Effector memory CD4-positive, alpha-beta T cell (primary cell): ENCODE measurements around the gene KHDC3L.
A peak's percentile ranks its signal among the peaks of the same experiment; 100 is the strongest.

Source experiments
- DNase-seq, 3 donors: peaks; one replicate each; pipeline ENCODE4 v3.0.0-alpha.2; 2020
- H3K27ac ChIP-seq: 2 replicates; pipeline ENCODE4 v1.7.0; 2013; ENCODE audit warnings: mild to moderate bottlenecking, low read length, moderate library complexity; ENCODE audit not compliant: insufficient read depth, poor library complexity, severe bottlenecking
- H3K27me3 ChIP-seq: replicated peaks from 2 replicates; pipeline ENCODE4 v1.7.0; 2013; ENCODE audit warnings: mild to moderate bottlenecking, low read length; ENCODE audit not compliant: insufficient read depth, control insufficient read depth, poor library complexity, severe bottlenecking
- H3K36me3 ChIP-seq: 2 replicates; pipeline ENCODE4 v1.7.0; 2013; ENCODE audit warnings: mild to moderate bottlenecking, low read length, moderate library complexity; ENCODE audit not compliant: control insufficient read depth, insufficient read depth
- H3K4me1 ChIP-seq: 2 replicates; pipeline ENCODE4 v1.7.0; 2013; ENCODE audit warnings: low read length, mild to moderate bottlenecking; ENCODE audit not compliant: control insufficient read depth, insufficient read depth, poor library complexity, severe bottlenecking
- H3K4me3 ChIP-seq: 2 replicates; pipeline ENCODE4 v1.7.0; 2013; ENCODE audit warnings: low read length, low read depth, mild to moderate bottlenecking; ENCODE audit not compliant: insufficient read depth, poor library complexity, severe bottlenecking
- H3K9me3 ChIP-seq: 2 replicates; pipeline ENCODE4 v1.7.0; 2013; ENCODE audit warnings: mild to moderate bottlenecking, low read length, moderate library complexity; ENCODE audit not compliant: control insufficient read depth
- total RNA-seq, 3 donors: gene quantifications; one replicate each; lab custom pipeline; 2026; lab: John Stamatoyannopoulos, UW

KHDC3L gene, protein sequence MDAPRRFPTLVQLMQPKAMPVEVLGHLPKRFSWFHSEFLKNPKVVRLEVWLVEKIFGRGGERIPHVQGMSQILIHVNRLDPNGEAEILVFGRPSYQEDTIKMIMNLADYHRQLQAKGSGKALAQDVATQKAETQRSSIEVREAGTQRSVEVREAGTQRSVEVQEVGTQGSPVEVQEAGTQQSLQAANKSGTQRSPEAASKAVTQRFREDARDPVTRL
- 0 reads per million in 3 donors for total RNA-seq

DNA sequence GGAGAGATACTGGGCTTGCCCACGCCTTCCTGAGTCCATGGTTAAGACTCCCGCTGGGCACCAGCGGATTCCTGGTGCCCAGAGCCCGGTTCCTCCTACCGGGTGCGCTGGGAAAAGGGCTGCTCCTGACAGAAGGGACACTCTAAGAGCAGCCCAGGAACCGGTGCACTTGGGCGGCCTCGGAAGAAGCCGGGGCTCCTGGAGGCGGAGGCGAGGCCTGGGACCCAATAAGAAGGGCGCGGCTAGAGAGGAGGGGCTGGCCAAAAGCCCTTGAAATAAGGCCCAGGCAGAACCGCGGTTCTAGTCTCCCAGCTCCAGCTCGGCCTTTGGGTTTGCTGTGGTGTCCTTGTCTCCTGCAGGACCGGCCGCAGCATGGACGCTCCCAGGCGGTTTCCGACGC lies at the start of gene KHDC3L:
TSS of gene KHDC3L (plus strand) at position 301 of the 400 bp plus-strand sequence. CDS start at position 373, 72 bp downstream.
- Histone ChIP-seq H3K27ac (no peak within 1 kb of the TSS), H3K36me3 (no peaks in the 10 kb centered on the region), H3K4me3 (no peak within 1 kb of the TSS), H3K27me3 (no peaks in the 10 kb centered on the region), H3K9me3 (no peaks in the 10 kb centered on the region), H3K4me1 (no peaks in the 10 kb centered on the region)
- no peak for DNase-seq

DNA sequence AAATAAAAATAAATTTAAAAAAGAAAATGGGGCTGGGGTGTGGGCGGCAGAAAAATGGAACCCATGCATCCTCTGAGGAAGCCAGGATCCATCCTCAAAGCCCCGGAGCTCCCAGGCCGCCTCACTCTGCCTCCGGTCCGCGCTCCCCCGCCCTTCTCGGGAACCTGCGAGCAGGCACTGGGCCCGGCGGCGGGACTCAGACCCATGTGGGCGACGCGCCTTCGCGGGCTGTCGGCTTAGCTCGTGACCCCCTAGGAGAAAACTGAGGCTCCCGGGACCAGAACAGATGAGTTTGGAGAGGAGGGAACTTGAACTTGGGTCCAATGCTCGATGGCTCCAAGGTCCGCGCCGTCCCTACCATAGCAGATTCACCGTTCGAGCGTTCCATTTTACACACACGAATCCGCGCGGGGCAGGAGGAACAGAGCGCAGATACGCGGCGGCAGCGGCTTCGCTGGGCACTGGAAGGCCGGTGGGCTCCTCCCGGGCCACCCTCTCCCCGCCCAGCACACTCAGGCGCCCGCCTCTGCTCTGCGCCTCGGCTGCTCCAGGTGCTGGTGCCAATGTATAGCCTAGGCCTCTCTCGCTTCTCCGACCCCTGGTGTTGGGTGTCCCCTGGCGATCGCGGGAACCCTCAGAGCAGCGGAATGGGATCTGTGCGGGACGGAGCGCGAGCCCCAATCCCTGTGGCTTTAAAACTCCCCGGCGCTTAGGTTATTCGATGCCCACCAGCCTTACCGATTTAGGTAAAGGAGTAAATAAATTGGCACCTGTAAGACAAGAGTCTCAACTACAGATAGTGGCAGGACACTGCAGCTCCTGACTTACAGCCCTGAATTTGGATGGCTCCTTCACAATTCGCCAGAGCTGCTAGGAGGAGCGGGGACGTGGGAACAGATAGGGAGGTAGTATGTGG lies 47.6 kb upstream of the KHDC3L start:
- H3K9me3 ChIP-seq = no peaks in the 10 kb centered on the region
- peaks cover 3% of the 10 kb centered on the region for H3K4me1 ChIP-seq
- peaks cover 9% of the 10 kb centered on the region for H3K27me3 ChIP-seq
- no peaks in the 10 kb centered on the region for H3K36me3 ChIP-seq
- H3K4me3 ChIP-seq = peak overlapping the region; percentile 25
- DNase-seq = no peak
- no peak overlapping the region for H3K27ac ChIP-seq

DNA sequence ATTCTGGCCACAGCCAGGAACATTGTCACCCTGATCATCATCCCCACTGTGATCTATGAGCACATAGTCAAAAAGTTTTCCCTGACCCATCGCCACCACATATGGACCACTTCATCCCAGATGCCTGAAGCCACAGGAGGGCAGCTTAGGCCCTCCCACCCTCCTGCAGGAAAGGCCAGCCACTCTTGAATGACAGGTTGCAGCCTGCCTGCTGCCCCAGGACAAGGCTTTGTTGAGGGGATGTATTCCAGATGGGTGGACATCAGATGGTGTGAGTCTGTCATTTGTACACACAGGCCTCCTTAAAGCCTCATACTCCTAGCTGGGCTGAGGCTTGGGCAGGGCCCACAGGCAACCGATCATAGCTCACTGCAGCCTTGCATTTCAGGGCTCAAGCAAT lies 39.1 kb upstream of the KHDC3L start:
- no peaks in the 10 kb centered on the region for H3K36me3 ChIP-seq
- H3K27me3 ChIP-seq = no peaks in the 10 kb centered on the region
- no peak for DNase-seq
- H3K27ac ChIP-seq = no peak overlapping the region
- no peak overlapping the region for H3K4me3 ChIP-seq
- H3K9me3 ChIP-seq = no peaks in the 10 kb centered on the region
- no peaks in the 10 kb centered on the region for H3K4me1 ChIP-seq

DNA sequence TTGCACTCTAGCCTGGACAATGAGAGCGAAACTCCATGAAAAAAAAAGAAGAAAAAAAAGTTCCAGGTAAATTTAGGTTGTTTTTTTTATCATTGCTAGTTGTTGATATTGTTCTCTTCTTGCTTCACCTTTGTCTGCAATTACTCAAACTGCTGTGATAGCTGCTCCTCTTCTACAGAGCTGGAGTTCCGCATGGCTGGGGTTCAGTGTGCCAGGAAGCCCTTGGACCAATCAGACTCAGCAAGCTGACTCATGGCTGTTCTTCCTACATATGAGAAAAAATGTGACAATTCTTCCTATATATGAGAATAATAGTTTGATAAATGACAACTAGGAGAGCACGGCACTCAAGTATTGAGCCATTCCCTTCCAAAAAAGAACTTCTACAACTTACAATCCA lies 36.8 kb upstream of the KHDC3L start:
- Histone ChIP-seq H3K27ac (no peak overlapping the region), H3K27me3 (no peaks in the 10 kb centered on the region), H3K9me3 (no peaks in the 10 kb centered on the region), H3K4me3 (no peak overlapping the region), H3K4me1 (no peaks in the 10 kb centered on the region), H3K36me3 (no peaks in the 10 kb centered on the region)
- DNase-seq = no peak

DNA sequence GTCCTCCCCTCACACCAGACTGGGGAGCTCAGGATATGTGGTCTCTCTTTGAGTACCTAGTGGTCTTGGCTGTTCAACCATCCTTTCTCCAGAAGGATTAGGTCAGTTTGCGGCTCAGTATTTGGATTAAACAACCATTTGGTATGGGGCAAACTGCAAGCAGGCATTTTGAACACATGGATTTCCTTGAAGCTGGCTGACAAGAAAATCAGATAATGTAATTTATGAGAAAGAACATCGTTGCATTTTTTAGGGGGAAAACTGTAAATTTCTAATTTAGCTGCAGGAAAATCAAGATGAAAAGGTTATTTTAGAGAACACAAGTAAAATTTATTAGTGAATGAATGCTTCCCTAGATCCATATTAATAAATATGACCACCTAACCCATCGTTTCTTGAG lies 33.7 kb upstream of the KHDC3L start:
- no peak overlapping the region for H3K27ac ChIP-seq
- no peaks in the 10 kb centered on the region for H3K36me3 ChIP-seq
- no peak for DNase-seq
- H3K9me3 ChIP-seq = no peaks in the 10 kb centered on the region
- no peaks in the 10 kb centered on the region for H3K4me1 ChIP-seq
- no peaks in the 10 kb centered on the region for H3K27me3 ChIP-seq
- no peak overlapping the region for H3K4me3 ChIP-seq

DNA sequence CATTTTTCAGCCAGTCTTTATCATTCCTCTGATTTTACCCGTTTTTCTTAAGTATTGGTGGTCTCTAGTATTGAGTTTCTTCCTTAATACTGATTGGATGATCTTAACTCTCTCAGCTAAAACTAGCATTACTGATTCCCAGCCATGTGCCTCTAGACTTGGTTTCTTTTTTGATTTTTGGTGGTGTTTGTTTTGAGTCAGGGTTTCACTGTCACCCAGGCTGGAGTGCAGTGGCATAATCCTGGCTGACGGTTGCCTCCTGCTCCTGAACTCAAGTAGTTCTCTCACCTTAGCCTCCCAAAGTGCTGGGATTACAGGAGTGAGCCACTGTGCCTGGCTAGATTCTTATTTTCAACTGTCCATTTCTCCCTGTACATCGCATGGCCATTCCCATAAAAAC lies 33.3 kb upstream of the KHDC3L start:
- no peak overlapping the region for H3K27ac ChIP-seq
- DNase-seq = no peak
- H3K4me1 ChIP-seq = no peaks in the 10 kb centered on the region
- no peaks in the 10 kb centered on the region for H3K9me3 ChIP-seq
- H3K36me3 ChIP-seq = no peaks in the 10 kb centered on the region
- no peaks in the 10 kb centered on the region for H3K27me3 ChIP-seq
- no peak overlapping the region for H3K4me3 ChIP-seq

DNA sequence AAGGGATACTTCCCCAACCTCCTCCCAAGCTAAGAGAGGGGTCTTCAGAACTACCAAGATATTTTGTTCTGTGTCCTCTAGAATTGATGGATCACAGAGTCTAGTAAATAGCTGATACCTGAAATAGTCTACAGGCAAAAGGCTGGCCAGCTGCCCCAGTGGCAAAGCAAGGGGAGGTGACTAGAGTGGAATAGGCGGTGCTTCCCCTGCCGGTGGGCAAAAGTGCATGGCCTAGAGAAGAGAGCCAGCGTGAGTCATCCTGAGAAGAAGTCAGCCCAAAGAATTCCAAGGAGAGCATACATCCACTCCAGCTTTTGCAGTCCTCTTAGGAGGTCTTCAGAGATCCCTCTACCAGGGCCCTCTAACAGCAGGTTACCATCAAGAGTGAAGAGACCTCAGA lies 23.1 kb upstream of the KHDC3L start:
- no peaks in the 10 kb centered on the region for H3K27me3 ChIP-seq
- no peak for DNase-seq

DNA sequence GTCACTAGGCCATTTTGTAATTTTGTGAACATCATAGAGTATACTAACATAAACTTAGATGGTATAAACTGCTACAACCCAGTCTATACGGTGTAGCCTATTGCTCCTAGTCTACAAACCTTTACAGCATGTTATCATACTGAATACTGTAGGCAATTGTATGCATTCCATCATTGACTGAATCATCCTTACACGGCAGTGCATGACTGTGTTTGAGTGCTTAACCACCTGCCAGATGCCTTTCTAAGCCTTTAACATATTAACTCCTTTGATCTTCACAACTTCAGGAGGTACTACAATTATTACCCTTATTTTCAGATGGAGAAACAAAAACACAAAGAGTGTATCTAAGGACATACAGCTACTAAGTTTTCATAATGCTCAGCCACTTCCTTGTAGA lies 22.4 kb upstream of the KHDC3L start:
- Histone ChIP-seq H3K4me1 (no peaks in the 10 kb centered on the region), H3K27ac (no peak overlapping the region), H3K9me3 (no peaks in the 10 kb centered on the region), H3K27me3 (no peaks in the 10 kb centered on the region), H3K36me3 (no peaks in the 10 kb centered on the region), H3K4me3 (no peak overlapping the region)
- DNase-seq = no peak

More for the DNA sequence above, 23.1 kb upstream of the KHDC3L start:
- Histone ChIP-seq H3K9me3 (no peaks in the 10 kb centered on the region), H3K27ac (no peak overlapping the region), H3K4me3 (no peak overlapping the region), H3K36me3 (no peaks in the 10 kb centered on the region), H3K4me1 (no peaks in the 10 kb centered on the region)

DNA sequence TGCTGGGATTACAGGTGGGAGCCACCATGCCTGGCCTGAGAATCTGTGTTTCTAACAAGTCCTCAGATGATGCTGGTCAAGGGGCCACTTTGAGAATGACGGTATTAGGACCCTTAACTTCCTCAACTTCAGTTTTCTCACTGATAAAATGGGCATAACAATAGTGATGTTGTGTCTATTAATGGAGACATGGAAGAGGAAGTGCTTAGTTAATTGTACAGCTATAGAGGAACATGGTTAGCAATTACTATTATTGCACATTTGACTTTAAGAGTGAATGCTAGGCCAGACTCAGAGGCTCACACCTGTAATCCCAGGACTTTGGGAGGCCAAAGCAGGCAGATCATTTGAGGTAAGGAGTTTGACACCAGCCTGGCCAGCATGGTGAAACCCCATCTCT lies 21.1 kb upstream of the KHDC3L start:
- Histone ChIP-seq H3K9me3 (no peaks in the 10 kb centered on the region), H3K4me3 (no peak overlapping the region), H3K27me3 (no peaks in the 10 kb centered on the region), H3K27ac (no peak overlapping the region), H3K36me3 (no peaks in the 10 kb centered on the region), H3K4me1 (no peaks in the 10 kb centered on the region)
- no peak for DNase-seq

DNA sequence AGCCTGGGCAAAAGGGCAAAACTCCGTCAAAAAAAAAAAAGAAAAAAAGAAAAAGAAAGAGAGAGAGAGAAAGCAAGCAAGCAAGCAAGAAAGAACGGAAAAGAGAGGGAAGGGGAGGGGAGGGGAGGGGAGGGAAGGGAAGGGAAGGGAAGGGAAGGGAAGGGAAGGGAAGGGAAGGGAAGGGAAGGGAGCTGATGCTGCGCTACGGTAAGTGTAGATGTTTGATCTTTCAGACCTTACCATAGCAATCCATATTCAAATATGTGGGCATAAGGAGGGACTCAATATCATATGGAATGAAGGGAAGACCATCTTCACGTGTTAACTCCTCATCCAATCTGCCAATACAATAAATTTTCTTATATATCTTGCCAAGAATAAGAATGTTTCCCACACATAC lies 20.3 kb upstream of the KHDC3L start:
- Histone ChIP-seq H3K4me1 (no peaks in the 10 kb centered on the region), H3K4me3 (no peak overlapping the region), H3K27ac (no peak overlapping the region), H3K9me3 (no peaks in the 10 kb centered on the region), H3K36me3 (no peaks in the 10 kb centered on the region), H3K27me3 (no peaks in the 10 kb centered on the region)
- DNase-seq = no peak
